Duodenal mucosa (tissue), 2 donors: ENCODE measurements around the gene PNPLA7.

ENCODE experiments used
- H3K27ac ChIP-seq: one replicate; pipeline ENCODE4 v1.7.0; 2013; ENCODE audit warnings: low read depth, low read length
- H3K27me3 ChIP-seq, 2 donors: one replicate each; pipeline ENCODE4 v1.7.0; 2013; ENCODE audit warnings: low read length in 2 of 2, control low read depth in 1 of 2; ENCODE audit not compliant: insufficient read depth in 2 of 2, control insufficient read depth in 1 of 2
- H3K36me3 ChIP-seq, 2 donors: one replicate each; pipeline ENCODE4 v1.7.0; 2013; ENCODE audit warnings: low read length in 2 of 2, control low read depth in 1 of 2; ENCODE audit not compliant: insufficient read depth in 2 of 2, control insufficient read depth in 1 of 2
- H3K4me1 ChIP-seq, 2 donors: one replicate each; pipeline ENCODE4 v1.7.0; 2013; ENCODE audit warnings: low read length in 2 of 2, control low read depth in 1 of 2; ENCODE audit not compliant: insufficient read depth in 2 of 2, control insufficient read depth in 1 of 2
- H3K4me3 ChIP-seq, 2 donors: one replicate each; pipeline ENCODE4 v1.7.0; 2013; ENCODE audit warnings: low read length in 2 of 2, low read depth in 1 of 2
- H3K9ac ChIP-seq, 2 donors: one replicate each; pipeline ENCODE4 v1.7.0; 2013; ENCODE audit warnings: low read length in 2 of 2, low read depth in 1 of 2
- H3K9me3 ChIP-seq, 2 donors: one replicate each; pipeline ENCODE4 v1.7.0; 2013; ENCODE audit warnings: low read length in 2 of 2, control low read depth in 1 of 2; ENCODE audit not compliant: control insufficient read depth in 1 of 2

Gene PNPLA7

GRCh38 chr9:137433349-137433915 lies 116.8 kb downstream of the PNPLA7 start:
- H3K36me3 ChIP-seq = no peaks in the 10 kb centered on the region
- no peaks in the 10 kb centered on the region for H3K9me3 ChIP-seq
- no peak overlapping the region for H3K9ac ChIP-seq
- no peak overlapping the region for H3K4me3 ChIP-seq
- H3K27ac ChIP-seq = no peak overlapping the region
- H3K27me3 ChIP-seq = no peaks in the 10 kb centered on the region
- peaks cover 19 to 37% of the 10 kb centered on the region in 2 donors for H3K4me1 ChIP-seq

- H3K4me1 ChIP-seq = peaks cover 19 to 37% of the 10 kb centered on the region in 2 donors
These were observed 117.4 kb downstream of the PNPLA7 start for GRCh38 chr9:137432687-137433348.

DNA sequence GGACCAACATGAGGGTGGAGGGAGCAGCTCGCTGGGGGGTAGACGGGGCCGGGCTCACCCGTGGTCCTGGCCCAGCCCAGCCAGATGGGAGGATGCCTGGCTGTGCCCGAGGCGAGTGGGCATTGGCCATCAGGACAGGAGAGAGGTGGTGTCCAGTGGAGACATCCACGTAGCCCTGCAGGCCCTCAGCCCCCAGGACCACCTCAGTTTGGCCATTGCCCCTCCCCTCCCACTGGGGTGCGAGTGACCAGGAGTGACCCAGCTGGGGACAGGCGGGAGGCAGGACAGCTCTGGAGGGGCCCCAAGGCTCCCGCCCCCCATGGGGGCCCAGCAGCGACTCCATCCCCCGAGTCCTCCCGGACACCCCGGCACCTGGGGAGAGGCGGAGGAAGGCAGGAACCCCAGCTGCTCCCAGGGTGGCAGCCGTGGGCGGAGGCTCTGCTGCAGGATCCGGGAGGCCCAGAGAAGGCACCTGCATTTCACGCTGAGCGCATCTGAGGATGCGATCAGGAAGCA lies 118.7 kb downstream of the PNPLA7 start:
- Histone ChIP-seq H3K9me3 (no peaks in the 10 kb centered on the region), H3K27me3 (no peaks in the 10 kb centered on the region), H3K9ac (no peak overlapping the region), H3K4me3 (no peak overlapping the region), H3K4me1 (peaks cover 16 to 25% of the 10 kb centered on the region in 2 donors), H3K27ac (no peak overlapping the region), H3K36me3 (no peaks in the 10 kb centered on the region)

More at GRCh38 chr9:137432687-137433348, 117.4 kb downstream of the PNPLA7 start:
- Histone ChIP-seq H3K27me3 (no peaks in the 10 kb centered on the region), H3K9ac (no peak overlapping the region), H3K27ac (no peak overlapping the region), H3K4me3 (no peak overlapping the region), H3K9me3 (no peaks in the 10 kb centered on the region), H3K36me3 (no peaks in the 10 kb centered on the region)

GRCh38 chr9:137430723-137431415 lies 119.3 kb downstream of the PNPLA7 start:
- Histone ChIP-seq H3K4me3 (no peak overlapping the region), H3K27me3 (no peaks in the 10 kb centered on the region), H3K9ac (no peak overlapping the region), H3K36me3 (no peaks in the 10 kb centered on the region), H3K9me3 (no peaks in the 10 kb centered on the region), H3K4me1 (peaks cover 10 to 19% of the 10 kb centered on the region in 2 donors), H3K27ac (no peak overlapping the region)

DNA sequence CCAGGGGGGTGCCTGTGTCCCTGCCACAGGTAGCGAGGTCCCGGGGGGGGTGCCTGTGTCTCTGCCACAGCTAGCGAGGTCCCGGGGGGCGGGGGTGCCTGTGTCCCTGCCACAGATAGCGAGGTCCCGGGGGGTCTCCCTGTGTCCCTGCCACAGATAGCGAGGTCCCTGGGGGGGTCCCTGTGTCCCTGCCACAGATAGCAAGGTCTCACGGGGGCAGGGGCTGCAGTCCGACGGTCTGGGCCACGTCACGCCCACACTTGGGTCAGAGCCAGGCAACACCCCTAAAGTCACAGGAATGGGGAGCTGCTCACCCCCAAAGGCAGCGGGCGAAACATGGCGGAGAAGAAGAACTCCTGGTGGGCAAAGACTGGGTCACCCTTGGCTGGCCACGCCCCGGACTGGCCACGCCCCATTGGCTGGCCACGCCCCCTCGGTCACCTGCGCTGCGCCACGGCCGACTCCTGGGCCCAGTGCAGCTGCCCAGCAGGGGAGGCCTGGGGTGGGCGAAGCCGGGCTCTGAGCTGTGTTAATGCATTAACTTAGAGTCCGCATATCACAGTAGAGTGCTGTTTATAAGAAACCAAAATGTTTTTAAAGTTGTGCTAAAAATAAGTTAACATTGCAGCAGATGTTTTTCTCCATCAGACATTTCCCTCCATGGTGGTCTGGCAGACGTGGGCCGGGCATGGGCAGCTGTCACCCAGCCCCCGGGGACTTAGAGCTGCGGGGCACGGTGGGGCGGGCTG lies 120.1 kb downstream of the PNPLA7 start:
- peak overlapping the region in 1 of 2 donors; percentile 60 for H3K4me3 ChIP-seq
- H3K4me1 ChIP-seq = peaks cover 7 to 15% of the 10 kb centered on the region in 2 donors
- no peaks in the 10 kb centered on the region for H3K36me3 ChIP-seq

DNA sequence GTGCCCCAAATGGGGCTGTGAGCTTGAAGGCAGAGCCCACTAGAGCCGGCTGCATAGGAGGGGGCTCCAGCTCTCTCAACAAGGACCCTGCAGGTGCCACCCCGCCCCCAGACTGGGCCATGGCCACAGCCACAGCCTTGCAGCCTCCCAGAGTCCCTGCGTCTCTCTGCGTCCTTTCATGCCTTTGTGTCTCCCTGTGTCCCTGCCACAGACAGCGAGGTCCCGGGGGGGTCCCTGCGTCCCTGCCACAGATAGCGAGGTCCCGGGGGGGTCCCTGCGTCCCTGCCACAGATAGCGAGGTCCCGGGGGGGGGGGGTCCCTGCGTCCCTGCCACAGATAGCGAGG lies 120.7 kb downstream of the PNPLA7 start:
- H3K27me3 ChIP-seq = no peaks in the 10 kb centered on the region
- no peak overlapping the region for H3K27ac ChIP-seq
- no peaks in the 10 kb centered on the region for H3K9me3 ChIP-seq
- H3K4me3 ChIP-seq = no peak overlapping the region
- H3K36me3 ChIP-seq = no peaks in the 10 kb centered on the region
- peaks cover 13 to 20% of the 10 kb centered on the region in 2 donors for H3K4me1 ChIP-seq
- H3K9ac ChIP-seq = no peak overlapping the region

More for the DNA sequence above, 120.1 kb downstream of the PNPLA7 start:
- no peak overlapping the region for H3K9ac ChIP-seq
- no peaks in the 10 kb centered on the region for H3K9me3 ChIP-seq
- no peaks in the 10 kb centered on the region for H3K27me3 ChIP-seq
- no peak overlapping the region for H3K27ac ChIP-seq

GRCh38 chr9:137428841-137429545 lies 121.2 kb downstream of the PNPLA7 start:
- H3K27me3 ChIP-seq = no peaks in the 10 kb centered on the region
- no peak overlapping the region for H3K9ac ChIP-seq
- H3K4me1 ChIP-seq = peaks cover 18 to 22% of the 10 kb centered on the region in 2 donors
- no peak overlapping the region for H3K27ac ChIP-seq
- H3K9me3 ChIP-seq = no peaks in the 10 kb centered on the region
- no peaks in the 10 kb centered on the region for H3K36me3 ChIP-seq
- H3K4me3 ChIP-seq = no peak overlapping the region

- Histone ChIP-seq H3K27me3 (no peaks in the 10 kb centered on the region), H3K36me3 (no peaks in the 10 kb centered on the region), H3K4me3 (no peak overlapping the region), H3K9me3 (no peaks in the 10 kb centered on the region), H3K4me1 (peaks cover 18 to 23% of the 10 kb centered on the region in 2 donors), H3K9ac (no peak overlapping the region), H3K27ac (no peak overlapping the region)
These were observed 121.9 kb downstream of the PNPLA7 start for GRCh38 chr9:137428311-137428630.

- H3K36me3 ChIP-seq = no peaks in the 10 kb centered on the region
- H3K4me1 ChIP-seq = peaks cover 18 to 23% of the 10 kb centered on the region in 2 donors
- H3K9me3 ChIP-seq = no peaks in the 10 kb centered on the region
- no peak overlapping the region for H3K27ac ChIP-seq
- no peak overlapping the region for H3K9ac ChIP-seq
- H3K27me3 ChIP-seq = no peaks in the 10 kb centered on the region
- no peak overlapping the region for H3K4me3 ChIP-seq
These were observed 122.5 kb downstream of the PNPLA7 start for GRCh38 chr9:137427454-137428310.
